ENCODE data around the gene CPSF3.
"Not testable (repeated sequence)": the region's sequence is repeated elsewhere in the genome, so short reads cannot be mapped to it uniquely, and the experiment has no call there.

CPSF3 gene

DNA sequence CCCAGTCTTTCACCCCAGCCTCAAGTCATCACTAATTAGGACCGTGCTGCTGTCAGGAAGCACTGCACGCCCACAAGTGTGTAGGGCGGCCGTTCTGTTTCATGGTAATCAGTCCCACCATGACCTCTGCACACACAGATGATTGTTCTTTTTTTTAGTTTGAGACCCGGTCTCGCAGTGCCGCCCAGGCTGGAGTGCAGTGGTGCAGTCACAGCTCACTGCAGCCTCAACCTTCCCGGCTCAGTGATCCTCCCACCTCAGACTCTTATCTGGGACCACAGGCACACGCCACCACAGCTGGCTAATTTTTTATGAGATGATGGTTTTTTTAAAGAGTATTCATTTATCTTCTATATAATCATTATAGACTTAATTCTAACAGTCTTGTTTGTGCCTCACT is 49.1 kb downstream of the CPSF3 start:
- DNase-seq, result no peak

DNA sequence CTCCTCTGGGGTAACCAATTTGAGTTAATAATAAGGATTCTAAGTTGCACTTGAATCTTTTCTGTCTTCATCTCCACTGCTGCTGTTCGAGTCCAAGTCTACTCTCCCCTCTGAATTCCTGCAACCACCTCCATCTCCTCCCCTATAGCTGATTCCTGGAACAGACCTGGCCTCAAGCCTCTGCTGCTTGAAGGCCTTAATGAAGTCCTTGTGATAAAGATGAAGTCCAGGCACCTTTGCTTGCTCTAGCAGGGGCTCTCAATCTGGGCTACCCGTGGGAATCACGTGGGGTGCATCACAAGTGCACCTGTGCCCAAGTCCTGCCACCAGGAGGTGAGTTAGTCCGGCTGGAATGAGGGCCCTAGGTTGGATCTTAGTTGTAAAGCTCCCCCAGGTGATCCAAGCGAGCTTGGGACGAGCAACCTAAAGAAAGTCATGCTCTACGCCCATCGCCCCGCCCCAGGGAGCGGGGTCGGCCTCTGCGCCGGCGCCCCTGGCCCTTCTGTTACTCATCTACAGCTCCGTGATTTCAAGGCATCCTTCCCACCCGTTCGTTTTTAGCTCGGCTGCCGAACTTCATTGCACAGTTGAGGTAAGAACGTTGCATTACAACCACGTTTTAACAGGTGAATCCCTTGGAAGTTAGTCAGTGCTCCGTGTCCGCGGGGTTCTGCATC is 50.0 kb downstream of the CPSF3 start:
- no peak for DNase-seq

DNA sequence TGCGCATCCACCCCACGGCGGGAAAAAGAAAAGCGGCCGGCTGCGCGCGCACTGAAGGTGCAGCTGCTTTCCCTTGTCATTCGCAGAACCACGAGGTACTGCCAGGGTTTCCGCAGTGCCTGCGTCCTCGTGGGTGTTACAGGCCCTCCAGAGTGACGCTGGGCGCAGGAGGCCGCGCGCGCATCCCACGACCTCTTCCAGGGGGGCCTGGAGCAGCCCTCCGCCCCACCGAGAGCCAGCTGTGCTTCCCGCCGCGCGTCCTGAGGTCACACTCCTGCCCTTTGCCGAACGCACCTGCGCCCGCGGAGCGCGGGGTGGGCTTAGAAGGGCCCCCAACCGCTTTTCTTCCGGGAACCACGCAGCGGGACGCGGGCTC is 50.5 kb downstream of the CPSF3 start:
- DNase-seq, result no peak

DNA sequence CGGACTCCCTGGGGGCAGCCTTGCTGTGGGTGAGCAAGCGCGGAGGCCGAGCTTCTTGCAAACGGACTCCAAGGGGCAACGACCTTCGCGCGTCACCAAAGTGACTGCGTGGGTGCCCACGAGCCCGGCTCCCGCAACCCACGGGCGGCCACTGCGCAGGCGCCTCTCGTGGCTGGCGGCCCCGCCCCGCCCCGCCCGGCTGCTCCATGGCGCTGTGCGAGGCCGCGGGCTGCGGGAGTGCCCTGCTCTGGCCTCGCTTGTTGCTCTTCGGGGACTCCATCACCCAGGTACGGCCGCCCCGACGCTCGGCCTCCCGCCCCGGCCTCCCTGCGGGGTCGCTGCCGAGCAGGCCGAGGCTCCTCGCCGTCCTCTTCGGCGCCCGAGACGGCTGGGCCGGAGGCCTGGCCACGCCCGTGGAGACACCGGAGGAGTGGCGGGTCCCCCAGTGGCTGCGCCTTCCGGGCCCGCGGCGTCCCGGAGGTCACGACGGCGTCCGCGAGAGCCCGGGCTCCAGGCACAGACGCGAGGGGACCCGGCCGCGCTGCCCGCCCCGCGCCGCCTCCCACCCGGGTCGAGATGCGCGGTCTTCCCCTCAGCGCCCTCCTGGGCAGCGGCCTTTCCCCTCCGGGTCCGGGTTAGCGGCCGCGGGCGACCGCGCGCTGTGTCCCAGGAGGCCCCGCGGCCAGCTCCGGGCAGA is 51.1 kb downstream of the CPSF3 start, which contains the start of gene IAH1:
TSS of gene IAH1 (plus strand) at position 191 of the 697 bp plus-strand sequence. CDS start at position 207, 16 bp downstream.
- peak; percentile 74 for DNase-seq

DNA sequence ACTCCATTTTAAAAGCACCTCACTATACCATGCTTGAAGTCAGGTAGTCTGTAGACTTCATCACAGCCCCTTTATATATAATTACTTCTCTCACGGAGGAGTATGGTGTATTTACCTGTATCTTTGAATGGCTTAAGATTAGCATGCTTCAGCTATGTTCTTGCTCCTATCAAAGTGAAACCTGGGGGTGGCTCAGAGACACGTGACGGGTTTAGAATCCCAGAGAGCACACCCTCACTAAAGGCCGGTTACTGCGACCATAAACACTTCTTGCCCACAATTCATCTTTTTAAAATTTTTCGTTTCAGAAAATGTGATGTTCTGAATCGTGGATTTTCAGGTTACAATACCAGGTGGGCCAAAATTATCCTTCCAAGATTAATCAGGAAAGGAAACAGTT is 54.5 kb downstream of the CPSF3 start:
- no peak for DNase-seq

DNA sequence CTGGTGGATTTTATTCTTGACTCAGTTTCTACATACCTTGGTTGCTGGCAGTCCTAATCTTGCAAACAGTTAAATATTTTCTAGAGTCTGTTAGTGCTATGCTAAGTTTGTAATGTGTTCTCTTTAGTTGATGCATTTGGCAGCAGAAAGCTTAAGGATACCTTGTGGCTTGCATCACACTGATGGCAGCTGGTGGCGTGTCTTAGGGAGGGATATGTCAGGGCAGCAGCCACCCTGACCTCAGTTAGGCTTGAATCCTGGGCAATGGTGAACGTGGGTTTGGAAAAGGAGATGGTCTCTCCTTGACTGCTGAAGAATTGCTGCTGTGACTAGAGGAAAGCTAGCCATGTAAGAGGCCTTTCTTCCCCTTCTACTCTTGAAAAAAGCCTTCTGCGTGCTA is 55.1 kb downstream of the CPSF3 start:
- DNase-seq, result no peak

DNA sequence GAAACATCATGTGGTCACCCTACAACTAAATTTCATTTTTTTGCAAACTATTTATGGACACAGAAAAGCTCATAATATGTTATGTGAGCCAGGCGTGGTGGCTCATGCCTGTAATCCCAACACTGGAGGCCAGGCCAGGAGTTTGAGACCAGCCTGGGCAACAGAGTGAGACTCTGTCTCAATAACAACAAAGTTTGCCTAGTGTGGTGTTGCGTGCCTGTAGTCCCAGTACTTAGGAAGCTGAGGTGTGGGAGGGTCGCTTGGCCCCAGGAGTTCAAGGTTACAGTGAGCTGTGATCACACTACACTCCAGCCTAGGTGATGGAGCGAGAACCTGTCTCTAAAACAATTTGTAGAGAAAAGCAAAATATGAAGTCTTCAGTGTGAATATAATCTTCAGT is 56.7 kb downstream of the CPSF3 start:
- no peak for DNase-seq

DNA sequence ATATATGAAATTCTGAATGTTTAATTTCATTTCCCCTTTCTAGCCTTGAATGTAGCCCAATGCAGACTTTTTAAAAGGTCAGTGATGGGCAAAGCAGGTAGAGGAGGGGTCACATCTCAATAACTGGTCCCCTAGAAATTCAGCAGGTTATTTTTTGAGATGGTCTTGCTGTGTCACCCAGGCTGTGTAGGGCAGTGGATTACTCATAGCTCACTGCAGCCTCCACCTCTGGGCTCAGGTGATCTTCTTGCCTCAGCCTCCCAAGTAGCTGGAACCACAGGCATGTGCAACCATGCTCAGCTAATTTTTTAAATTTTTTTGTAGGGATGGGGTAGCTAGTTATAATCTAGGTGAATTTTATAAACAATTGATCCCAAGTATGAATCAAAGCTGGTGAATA is 59.7 kb downstream of the CPSF3 start:
- no peak for DNase-seq

DNA sequence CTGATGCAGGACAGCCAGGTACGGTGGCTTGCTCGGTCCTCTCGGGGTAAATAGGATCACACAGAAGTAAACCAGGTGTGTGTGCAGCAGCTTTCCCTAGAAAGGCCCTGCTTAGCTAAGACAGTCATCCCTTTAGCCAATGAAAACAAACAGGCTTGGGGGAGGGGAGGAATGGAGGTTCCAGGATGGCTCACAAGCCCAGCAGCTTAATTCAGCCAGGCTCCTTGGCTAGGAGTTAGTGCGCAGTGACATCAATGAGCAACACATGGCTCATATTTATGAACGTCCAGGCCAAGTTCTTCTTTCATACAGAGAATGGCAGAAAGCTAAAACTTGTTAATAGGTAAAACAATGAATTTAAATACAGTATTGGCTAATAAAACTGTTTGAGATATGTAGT is 61.1 kb downstream of the CPSF3 start:
- DNase-seq, result no peak

DNA sequence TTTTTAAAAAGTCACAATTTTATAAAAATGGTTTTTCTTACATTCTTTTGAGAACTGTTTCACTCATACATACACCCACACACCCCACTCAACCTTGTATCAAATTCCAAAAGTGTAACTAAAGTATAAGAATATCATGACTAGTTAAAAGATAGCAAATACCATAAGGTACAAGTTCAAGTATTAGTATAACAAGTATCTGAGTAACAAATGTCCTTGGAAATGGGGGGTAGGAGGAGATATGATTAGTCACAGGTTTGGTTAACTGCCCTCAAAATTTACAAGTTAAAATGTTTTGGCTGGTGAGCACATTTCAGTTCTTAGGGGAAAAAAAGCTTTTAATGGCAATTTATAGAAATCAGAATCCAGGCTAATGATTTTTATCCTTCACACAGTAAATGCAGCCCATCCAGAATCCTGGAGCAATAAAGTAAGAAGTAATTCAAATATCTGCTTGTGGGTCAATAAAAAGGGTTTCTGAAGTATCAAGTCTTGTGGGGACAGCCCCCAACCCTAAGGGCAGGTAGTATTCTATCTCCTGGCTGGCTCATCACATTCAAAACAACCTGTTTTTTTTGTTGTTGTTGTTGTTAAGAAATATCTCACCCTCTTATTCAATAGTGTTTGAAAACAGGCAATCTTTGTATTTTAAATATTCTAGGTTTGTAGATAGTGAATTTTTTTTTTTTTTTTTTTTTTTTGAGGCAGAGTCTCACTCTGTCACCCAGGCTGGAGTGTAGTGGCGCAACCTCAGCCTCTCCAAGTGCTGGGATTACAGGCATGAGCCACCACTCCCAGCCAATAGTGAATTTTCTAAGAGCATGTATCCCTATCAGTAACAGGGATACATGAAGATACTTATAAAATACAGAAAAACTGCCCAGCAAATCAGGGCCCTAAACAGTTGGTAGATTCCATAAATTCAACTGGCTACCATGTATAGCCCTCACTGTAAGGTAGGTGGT is 65.4 kb downstream of the CPSF3 start:
- no peak for DNase-seq

DNA sequence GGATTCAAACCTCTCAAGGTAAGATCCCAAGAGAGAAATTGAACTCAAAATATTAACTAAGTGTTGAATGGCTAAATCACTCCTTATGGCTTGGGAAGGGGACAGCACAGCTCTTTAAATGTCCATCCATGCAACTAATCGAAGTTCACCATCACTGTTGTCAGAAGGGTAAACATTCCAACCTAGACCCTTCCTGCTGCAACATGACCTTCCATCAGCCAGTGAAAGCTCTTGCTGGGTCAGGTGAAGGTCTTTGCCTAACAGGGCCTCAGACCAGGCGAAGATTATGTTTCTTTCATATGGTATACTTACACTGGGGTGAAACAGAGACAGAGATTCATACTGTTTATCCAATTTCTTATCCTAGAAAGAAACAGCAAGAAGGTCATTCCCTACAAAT is 67.3 kb downstream of the CPSF3 start:
- DNase-seq, result no peak

DNA sequence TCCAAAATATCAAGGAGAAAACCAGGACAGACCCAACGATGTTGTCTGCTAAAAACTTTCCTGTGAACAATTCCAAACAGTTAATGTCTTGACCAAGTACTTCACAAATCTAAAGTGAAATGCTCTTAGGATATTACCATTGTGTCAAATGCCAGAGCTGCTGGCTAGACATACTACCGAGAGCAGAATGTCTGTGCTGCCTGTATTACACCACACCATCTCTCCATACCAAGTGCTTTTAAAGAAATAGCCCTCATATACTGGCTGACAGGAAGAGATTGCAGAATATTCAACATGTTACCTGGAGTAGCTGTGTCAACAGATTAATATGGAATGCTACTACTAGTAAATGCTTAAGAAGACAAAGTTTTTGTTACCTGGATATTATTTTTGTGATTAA is 69.5 kb downstream of the CPSF3 start:
- DNase-seq, result no peak

DNA sequence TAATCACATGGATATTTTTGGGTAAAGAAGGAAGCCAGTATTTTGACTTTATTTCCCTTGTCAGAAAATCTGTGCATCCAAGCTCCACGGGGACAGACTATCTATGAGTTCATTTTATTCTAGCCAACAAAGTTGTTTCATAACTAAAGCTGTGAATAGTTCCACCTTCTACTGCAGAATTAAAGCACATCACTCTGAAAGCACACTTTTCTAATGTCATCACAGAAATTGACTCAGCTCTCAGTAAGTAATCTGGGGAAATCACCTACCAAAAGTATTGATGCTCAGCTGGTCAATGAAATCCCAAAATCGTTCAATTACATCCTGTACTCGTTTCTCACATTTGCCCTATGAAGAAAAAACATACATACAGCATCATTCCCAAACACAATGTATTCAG is 70.0 kb downstream of the CPSF3 start:
- no peak for DNase-seq

DNA sequence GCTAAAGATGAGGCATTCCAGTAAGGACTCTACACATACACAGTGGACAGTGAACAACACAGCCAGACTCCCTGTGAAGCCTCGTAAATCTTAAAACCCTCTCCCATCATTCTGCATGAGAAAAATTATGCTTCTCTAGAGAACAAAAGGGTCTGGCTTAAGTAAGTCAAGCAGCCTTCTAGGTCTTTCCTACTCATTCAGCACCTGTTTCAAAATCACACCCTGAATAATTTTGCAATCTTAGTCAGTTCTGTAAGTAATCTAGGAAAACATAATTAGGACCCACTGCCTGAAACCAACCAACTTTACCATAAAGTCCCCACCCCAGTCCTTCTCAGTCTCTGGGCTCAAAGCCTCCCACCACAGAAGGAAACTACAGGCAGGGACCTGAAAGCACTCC is 70.6 kb downstream of the CPSF3 start:
- no peak for DNase-seq

DNA sequence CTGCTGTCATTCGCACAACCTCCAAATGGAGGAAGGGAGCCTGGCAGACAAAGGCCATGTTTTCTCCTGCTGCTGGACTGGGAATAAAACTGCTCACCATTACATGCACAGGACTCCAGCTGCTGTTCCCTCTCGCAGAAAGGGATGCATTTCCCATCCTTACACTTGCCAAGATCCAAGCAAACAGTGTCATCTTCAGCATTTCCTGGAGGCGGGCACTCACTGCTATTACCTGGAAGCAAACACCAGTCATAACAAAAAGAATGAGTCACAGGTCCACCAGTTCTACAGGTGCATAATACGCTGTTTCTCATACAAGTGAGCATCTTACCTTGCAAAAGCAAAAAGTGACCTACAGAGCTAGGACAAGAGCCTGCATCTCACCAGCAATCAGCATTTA is 73.6 kb downstream of the CPSF3 start:
- no peak for DNase-seq

DNA sequence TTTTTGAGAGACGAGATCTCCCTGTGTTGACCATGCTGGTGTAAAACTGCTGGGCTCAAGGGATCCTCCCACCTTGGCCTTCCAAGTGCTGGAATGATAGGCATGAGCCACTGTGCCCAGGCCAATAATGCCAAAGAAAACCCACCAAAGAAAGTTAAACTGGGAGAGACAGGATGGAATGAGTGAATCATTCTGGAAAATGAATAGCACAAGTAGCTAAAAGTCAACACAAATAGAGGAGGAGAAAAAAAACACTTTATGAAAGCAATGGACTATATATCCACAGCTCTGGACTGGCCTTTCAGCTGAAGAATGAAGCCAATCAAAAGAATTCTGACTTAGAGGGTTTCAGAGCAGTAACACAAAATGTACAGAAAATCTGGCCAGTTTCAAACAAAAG is 74.8 kb downstream of the CPSF3 start:
- DNase-seq, result no peak

DNA sequence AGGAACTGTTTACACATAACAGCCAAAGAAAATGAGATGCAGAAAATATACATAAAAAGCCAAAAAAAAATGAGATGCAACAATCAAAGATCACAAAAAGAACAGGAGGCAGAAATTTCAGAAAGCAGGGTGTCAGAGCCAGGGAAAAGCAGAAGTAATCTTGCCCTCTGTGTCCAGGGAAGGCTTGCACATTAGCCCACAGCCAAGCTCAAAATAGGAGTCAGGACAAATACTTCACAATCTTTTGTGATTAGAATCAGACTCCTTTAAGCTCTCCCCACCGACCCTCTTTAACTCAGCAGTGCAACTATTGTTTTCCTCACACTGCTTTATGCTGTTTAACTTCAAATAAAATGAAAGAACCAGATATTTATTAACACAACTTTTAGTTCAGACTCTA is 85.5 kb downstream of the CPSF3 start:
- DNase-seq, result peak; percentile 27

DNA sequence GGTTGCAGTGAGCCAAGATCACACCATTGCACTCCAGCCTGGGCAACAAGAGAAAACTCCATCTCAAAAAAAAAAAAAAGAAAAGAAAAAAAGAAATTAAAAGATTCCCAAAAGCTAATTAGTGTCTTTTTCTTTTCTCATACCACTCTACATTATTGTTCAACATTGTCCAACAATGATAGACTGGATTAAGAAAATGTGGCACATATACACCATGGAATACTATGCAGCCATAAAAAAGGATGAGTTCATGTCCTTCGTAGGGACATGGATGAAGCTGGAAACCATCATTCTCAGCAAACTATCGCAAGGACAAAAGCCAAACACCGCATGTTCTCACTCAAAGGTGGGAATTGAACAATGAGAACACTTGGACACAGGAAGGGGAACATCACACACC is 90.5 kb downstream of the CPSF3 start:
- DNase-seq, result not testable (repeated sequence)

DNA sequence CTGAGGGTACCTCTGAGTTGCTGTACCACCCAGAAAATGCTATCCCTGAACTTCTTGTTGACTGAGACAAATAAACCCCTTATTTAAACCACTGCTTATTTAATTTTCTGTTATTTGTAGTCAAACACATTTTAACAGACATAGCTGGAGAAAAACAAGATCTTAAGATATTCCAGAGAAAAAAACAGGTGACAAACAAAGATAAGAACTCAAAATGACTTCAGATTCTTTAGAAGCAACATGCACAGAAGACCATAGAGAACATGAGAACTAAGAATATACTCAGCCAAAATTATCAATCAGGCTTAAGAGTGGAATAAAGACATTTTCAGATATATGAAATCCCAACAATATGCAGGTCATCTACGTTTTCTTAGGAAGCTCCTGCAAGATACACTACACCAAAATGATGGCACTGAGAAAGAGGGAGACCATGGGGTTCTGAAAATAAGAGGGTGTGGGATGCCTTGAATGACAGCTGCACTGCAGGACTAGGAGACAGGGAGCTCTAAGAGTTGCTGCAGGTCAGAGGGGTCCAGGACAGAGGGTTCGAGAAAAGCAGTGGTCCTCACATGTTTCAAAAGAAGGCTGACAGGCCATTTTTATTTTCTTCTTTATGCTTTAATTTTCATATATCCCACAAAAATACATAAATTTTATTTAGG is 93.8 kb downstream of the CPSF3 start:
- DNase-seq, result no peak

DNA sequence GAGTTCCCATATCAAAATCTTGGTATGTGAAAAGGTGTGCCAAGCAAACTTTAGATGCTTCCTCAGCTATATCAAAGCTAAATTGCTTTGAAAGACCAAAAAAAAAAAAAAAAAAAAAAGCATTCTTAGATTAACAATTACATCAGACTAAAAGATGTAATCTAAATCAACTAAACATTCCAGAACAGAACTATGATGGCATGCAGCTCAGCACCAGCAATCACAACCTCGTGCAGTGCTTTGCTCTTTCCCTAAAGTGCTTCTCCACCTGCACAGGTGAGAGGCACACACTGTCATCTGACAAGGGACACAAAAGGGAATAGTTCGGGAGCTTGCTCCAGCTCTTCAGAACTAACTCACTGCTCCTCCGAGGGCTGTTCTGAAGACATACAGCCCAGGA is 94.7 kb downstream of the CPSF3 start:
- DNase-seq, result no peak

DNA sequence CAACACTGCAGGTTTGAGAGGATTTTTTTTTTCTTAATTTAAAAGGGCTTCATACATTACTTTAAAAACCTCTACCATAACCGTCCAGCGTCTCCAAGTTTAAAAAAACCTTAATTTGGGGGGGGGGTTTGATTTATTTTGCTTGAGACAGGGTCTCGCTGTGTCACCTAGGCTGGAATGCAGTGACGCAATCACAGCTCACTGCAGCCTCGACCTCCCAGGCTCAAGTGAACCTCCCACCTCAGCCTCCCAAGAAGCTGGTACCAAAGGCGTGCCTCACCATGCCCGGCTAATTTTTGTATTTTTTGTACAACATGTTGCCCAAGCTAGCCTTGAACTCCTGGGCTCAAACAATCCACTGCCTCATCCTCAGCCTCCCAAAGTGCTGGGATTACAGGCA is 95.3 kb downstream of the CPSF3 start:
- DNase-seq, result no peak

DNA sequence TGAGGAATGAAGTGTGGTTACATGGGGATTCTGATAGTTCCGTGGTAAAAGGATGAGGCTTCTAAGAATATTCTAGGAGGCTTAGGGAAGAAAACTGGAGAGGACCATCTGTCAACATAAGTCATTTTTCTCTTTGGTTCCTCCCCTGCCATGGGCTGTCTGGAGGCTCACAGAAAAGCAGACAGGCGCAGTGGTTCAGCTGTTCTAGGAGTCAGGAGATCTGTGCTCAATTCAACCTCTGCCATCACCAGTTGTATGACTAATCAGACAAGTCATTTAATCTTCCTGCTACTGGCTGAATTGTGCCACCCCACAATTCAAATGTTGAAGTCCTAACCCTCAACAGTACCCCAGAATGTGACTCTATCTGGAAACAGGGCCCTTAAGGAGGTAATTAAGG is 95.8 kb downstream of the CPSF3 start:
- DNase-seq, result no peak
